ENCODE results near the gene PHLDB1.

DNA sequence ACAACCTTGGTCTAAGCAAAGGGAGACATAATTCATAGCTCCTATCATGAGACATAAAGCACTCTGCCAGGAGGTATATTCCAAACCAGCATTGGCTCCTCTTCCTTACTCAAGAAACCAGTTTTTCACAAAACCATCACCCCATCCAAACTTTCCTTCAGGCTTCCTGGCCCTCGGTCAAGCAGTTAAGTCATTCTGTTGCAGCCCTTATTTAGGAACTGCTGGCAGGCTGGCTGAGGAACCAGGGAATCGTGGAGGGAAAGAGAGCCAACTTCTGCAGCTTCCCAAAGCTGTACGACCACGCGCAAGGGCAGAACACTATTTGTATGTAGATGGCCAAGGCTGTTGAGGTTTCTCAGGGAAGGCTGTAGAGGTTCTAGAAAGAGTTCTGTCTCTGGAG lies 42.4 kb upstream of the PHLDB1 start:
- no peak for TF ChIP-seq SP2 (IDR thresholded peaks at IDR 0.05; ENCODE audit: low read length)
- TF ChIP-seq, protein P1, sequence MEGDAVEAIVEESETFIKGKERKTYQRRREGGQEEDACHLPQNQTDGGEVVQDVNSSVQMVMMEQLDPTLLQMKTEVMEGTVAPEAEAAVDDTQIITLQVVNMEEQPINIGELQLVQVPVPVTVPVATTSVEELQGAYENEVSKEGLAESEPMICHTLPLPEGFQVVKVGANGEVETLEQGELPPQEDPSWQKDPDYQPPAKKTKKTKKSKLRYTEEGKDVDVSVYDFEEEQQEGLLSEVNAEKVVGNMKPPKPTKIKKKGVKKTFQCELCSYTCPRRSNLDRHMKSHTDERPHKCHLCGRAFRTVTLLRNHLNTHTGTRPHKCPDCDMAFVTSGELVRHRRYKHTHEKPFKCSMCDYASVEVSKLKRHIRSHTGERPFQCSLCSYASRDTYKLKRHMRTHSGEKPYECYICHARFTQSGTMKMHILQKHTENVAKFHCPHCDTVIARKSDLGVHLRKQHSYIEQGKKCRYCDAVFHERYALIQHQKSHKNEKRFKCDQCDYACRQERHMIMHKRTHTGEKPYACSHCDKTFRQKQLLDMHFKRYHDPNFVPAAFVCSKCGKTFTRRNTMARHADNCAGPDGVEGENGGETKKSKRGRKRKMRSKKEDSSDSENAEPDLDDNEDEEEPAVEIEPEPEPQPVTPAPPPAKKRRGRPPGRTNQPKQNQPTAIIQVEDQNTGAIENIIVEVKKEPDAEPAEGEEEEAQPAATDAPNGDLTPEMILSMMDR (IDR thresholded peaks at IDR 0.05; ENCODE audit: control extremely low read depth in 1 of 3, insufficient read depth in 1 of 3, low read depth in 1 of 3, low read length in 3 of 3) = no peak

Data from H1 (cell line).